Suprapubic skin (tissue), 4 donors: ENCODE results near the gene TBC1D4.

Experiments
- CTCF ChIP-seq, 2 donors: fragments of 200-600 bp in 1 of 2; fragments of 450-650 bp in 1 of 2; sonication (generic) in 1 of 2; IDR thresholded peaks; one replicate each; pipeline ENCODE4 v1.5.1; 2016 to 2019; ENCODE audit warnings: antibody characterized with exemption in 2 of 2, mild to moderate bottlenecking in 1 of 2, moderate library complexity in 1 of 2
- EP300 ChIP-seq: sonication (generic); formaldehyde crosslinking; IDR thresholded peaks from one replicate; pipeline ENCODE4 v1.6.1; 2017; ENCODE audit warnings: antibody characterized with exemption
- POLR2AphosphoS5 ChIP-seq, 3 donors: sonication (generic); formaldehyde crosslinking; IDR thresholded peaks; one replicate each; pipeline ENCODE4 v1.6.1; 2017; ENCODE audit warnings: antibody characterized with exemption in 3 of 3

DNA sequence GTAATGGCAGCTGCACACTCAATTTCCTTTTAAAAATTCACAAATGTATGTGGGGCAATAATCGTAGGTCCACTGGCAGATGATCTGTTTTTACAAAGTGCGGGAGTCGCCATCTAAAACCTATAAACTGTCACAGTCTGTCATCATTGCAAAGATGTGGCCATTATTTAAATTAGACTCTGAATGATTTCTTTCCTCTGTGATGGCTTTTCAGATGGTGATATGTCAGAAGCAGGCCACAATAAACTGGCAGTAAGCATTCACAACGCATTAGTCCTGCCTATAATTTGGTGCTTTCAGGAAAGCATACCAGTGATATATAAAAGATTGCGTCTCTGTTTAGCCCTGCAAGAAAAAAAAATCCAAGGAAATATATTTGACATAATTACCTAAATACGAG is 226.8 kb downstream of the TBC1D4 start:
- TF ChIP-seq POLR2AphosphoS5 (IDR thresholded peaks at IDR 0.05) (no peak), CTCF (IDR thresholded peaks at IDR 0.05) (no peak), EP300 (no peak)
